ENCODE results near the gene CYBB. TPM values are rescaled to one million over a fixed set of nuclear protein-coding genes. Genes with fewer than 3 reads are reported as not detected.

CYBB gene
- polyA plus RNA-seq, 1 of the 3 experiments (the other 2 are of a cell fraction), result not detected

GRCh38 chrX:37787423-37787869 lies 7.6 kb downstream of the CYBB start:
- POLR2A ChIA-PET, result no interaction called here
- CTCF ChIA-PET, result interaction anchor here (0.7 to 0.9 kb wide), 2 partner anchors 9 to 42 kb away, joined by 3 read pairs; no protein-coding TSS in a partner anchor
- TF ChIP-seq EP300 (IDR thresholded peaks at IDR 0.05; ENCODE audit: borderline replicate concordance in 1 of 2, low read depth in 1 of 2, low read length in 1 of 2) (no peak), ELF1 (IDR thresholded peaks at IDR 0.05) (no peak), YY1 (IDR thresholded peaks at IDR 0.05; ENCODE audit: low read depth) (no peak), POLR2AphosphoS5 (IDR thresholded peaks at IDR 0.05; ENCODE audit: low read depth, low read length) (no peak), TAF1 (IDR thresholded peaks at IDR 0.05; ENCODE audit: borderline replicate concordance, low read depth, low read length) (no peak)
- Histone ChIP-seq H3K27ac (ENCODE audit: low read depth in 2 of 2, low read length in 1 of 2) (no peak overlapping the region), H3K4me3 (ENCODE audit: low read depth in 2 of 2, low read length in 1 of 2) (no peak overlapping the region), H3K36me3 (replicated peaks in 1 of 2; ENCODE audit: control insufficient read depth in 1 of 2, insufficient read depth in 2 of 2, low read length in 1 of 2) (no peaks in the 10 kb centered on the region), H3F3A (replicated peaks; ENCODE audit: insufficient read depth) (no peaks in the 10 kb centered on the region), H3K9me2 (no peaks in the 10 kb centered on the region), H3K9me3 (no peaks in the 10 kb centered on the region), H4K20me1 (ENCODE audit: insufficient read depth) (no peaks in the 10 kb centered on the region), H3K79me2 (ENCODE audit: insufficient read depth) (no peaks in the 10 kb centered on the region), H3K9ac (no peak overlapping the region), H3K4me2 (no peak overlapping the region), H3K4me1 (ENCODE audit: control insufficient read depth in 1 of 2, insufficient read depth in 2 of 2, low read depth in 1 of 2, low read length in 1 of 2) (no peaks in the 10 kb centered on the region), H3K27me3 (ENCODE audit: insufficient read depth) (peaks cover 4% of the 10 kb centered on the region; the same call in 1 of the 2 replicates), H2AFZ (ENCODE audit: low read depth) (no peak overlapping the region)
- no peak for DNase-seq
- WGBS (ENCODE audit: low lambda C conversion rate), result 33% methylated on average over 5 of the region's 5 CpGs

DNA sequence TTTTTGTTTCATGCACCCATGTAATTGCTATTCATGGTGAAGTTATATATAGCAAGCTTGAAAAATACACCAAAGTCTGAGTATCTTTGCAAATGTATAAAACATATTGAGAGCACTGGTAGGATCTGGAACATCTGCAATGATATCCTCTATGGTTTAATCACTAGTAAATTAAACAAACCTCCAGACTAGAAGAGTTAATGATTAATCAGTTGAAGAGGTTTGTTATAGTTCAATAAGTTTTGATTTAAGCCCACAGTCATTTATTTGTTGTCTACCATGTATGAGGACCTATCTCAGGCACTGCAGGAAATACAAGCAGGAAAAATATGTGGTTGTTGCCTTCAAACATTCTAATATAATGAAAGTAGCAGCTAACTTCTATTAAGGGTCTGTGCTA lies 16.5 kb downstream of the CYBB start:
- Histone ChIP-seq H3K4me1 (ENCODE audit: control insufficient read depth in 1 of 2, insufficient read depth in 2 of 2, low read depth in 1 of 2, low read length in 1 of 2) (no peaks in the 10 kb centered on the region), H3K9me3 (no peaks in the 10 kb centered on the region), H3K4me3 (ENCODE audit: low read depth in 2 of 2, low read length in 1 of 2) (no peak overlapping the region), H3K27me3 (ENCODE audit: insufficient read depth) (no peaks in the 10 kb centered on the region; the same call in 1 of the 2 replicates), H3K9me2 (no peaks in the 10 kb centered on the region), H3K79me2 (ENCODE audit: insufficient read depth) (no peaks in the 10 kb centered on the region), H3F3A (replicated peaks; ENCODE audit: insufficient read depth) (no peaks in the 10 kb centered on the region), H3K27ac (ENCODE audit: low read depth in 2 of 2, low read length in 1 of 2) (no peak overlapping the region), H3K36me3 (replicated peaks in 1 of 2; ENCODE audit: control insufficient read depth in 1 of 2, insufficient read depth in 2 of 2, low read length in 1 of 2) (no peaks in the 10 kb centered on the region), H2AFZ (ENCODE audit: low read depth) (no peak overlapping the region), H4K20me1 (ENCODE audit: insufficient read depth) (no peaks in the 10 kb centered on the region), H3K4me2 (no peak overlapping the region), H3K9ac (no peak overlapping the region)
- ChIA-PET POLR2A (no interaction called here), CTCF (interaction anchor here (1.3 kb wide), 1 partner anchor 9 kb away, joined by 3 read pairs; no protein-coding TSS in a partner anchor)
- DNase-seq, result no peak
- TF ChIP-seq JUND (IDR thresholded peaks at IDR 0.05), result no peak

GRCh38 chrX:37796805-37797204 lies 16.9 kb downstream of the CYBB start:
- no peak for DNase-seq
- ChIA-PET CTCF (interaction anchor here (1.3 kb wide), 1 partner anchor 10 kb away, joined by 3 read pairs; no protein-coding TSS in a partner anchor), POLR2A (no interaction called here)
- H3K4me1 ChIP-seq (ENCODE audit: control insufficient read depth in 1 of 2, insufficient read depth in 2 of 2, low read depth in 1 of 2, low read length in 1 of 2), result no peaks in the 10 kb centered on the region
- H3F3A ChIP-seq (replicated peaks; ENCODE audit: insufficient read depth), result no peaks in the 10 kb centered on the region
- no peaks in the 10 kb centered on the region for H3K9me2 ChIP-seq
- no peak overlapping the region for H3K9ac ChIP-seq
- H3K27me3 ChIP-seq (ENCODE audit: insufficient read depth), result no peaks in the 10 kb centered on the region; the same call in 1 of the 2 replicates
- TF ChIP-seq FOXM1 (IDR thresholded peaks at IDR 0.05; ENCODE audit: low read depth), result no peak
- no peak for TF ChIP-seq GABPA (IDR thresholded peaks at IDR 0.05; ENCODE audit: low read depth)
- TF ChIP-seq, protein P1, sequence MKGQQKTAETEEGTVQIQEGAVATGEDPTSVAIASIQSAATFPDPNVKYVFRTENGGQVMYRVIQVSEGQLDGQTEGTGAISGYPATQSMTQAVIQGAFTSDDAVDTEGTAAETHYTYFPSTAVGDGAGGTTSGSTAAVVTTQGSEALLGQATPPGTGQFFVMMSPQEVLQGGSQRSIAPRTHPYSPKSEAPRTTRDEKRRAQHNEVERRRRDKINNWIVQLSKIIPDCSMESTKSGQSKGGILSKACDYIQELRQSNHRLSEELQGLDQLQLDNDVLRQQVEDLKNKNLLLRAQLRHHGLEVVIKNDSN (IDR thresholded peaks at IDR 0.05; ENCODE audit: borderline replicate concordance, low read depth), result no peak
- no peak for TF ChIP-seq FOSL2 (IDR thresholded peaks at IDR 0.05; ENCODE audit: borderline replicate concordance, low read depth)
- TF ChIP-seq, protein P2, sequence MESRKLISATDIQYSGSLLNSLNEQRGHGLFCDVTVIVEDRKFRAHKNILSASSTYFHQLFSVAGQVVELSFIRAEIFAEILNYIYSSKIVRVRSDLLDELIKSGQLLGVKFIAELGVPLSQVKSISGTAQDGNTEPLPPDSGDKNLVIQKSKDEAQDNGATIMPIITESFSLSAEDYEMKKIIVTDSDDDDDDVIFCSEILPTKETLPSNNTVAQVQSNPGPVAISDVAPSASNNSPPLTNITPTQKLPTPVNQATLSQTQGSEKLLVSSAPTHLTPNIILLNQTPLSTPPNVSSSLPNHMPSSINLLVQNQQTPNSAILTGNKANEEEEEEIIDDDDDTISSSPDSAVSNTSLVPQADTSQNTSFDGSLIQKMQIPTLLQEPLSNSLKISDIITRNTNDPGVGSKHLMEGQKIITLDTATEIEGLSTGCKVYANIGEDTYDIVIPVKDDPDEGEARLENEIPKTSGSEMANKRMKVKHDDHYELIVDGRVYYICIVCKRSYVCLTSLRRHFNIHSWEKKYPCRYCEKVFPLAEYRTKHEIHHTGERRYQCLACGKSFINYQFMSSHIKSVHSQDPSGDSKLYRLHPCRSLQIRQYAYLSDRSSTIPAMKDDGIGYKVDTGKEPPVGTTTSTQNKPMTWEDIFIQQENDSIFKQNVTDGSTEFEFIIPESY (IDR thresholded peaks at IDR 0.05; ENCODE audit: borderline replicate concordance, low read depth), result no peak
- TF ChIP-seq SIN3A (IDR thresholded peaks at IDR 0.05; ENCODE audit: borderline replicate concordance, low read depth, low read length), result no peak
- no peak for TF ChIP-seq NFIC (IDR thresholded peaks at IDR 0.05; ENCODE audit: borderline replicate concordance)
- TF ChIP-seq USF2 (IDR thresholded peaks at IDR 0.05; ENCODE audit: borderline replicate concordance, low read depth, low read length), result no peak
- TF ChIP-seq RXRA (IDR thresholded peaks at IDR 0.05; ENCODE audit: borderline replicate concordance, low read depth), result no peak
- no peak for TF ChIP-seq JUND (IDR thresholded peaks at IDR 0.05)
- no peak for TF ChIP-seq RFX5 (IDR thresholded peaks at IDR 0.05; ENCODE audit: low read length)
- no peaks in the 10 kb centered on the region for H4K20me1 ChIP-seq (ENCODE audit: insufficient read depth)
- H3K36me3 ChIP-seq (replicated peaks in 1 of 2; ENCODE audit: control insufficient read depth in 1 of 2, insufficient read depth in 2 of 2, low read length in 1 of 2), result no peaks in the 10 kb centered on the region
- H3K4me3 ChIP-seq (ENCODE audit: low read depth in 2 of 2, low read length in 1 of 2), result no peak overlapping the region
- no peak overlapping the region for H2AFZ ChIP-seq (ENCODE audit: low read depth)
- no peak overlapping the region for H3K4me2 ChIP-seq
- no peaks in the 10 kb centered on the region for H3K79me2 ChIP-seq (ENCODE audit: insufficient read depth)
- H3K9me3 ChIP-seq, result no peaks in the 10 kb centered on the region
- no peak overlapping the region for H3K27ac ChIP-seq (ENCODE audit: low read depth in 2 of 2, low read length in 1 of 2)

Data from SK-N-SH (cell line).